ENCODE measurements around the gene GRB10.

GRCh38 chr7:50596484-50596883 is 186.2 kb downstream of the GRB10 start:
- TF ChIP-seq TAF1 (IDR thresholded peaks at IDR 0.05; ENCODE audit: low read depth, low read length) (no peak), POLR2AphosphoS5 (IDR thresholded peaks at IDR 0.05; ENCODE audit: low read depth, low read length) (no peak), POLR2A (IDR thresholded peaks at IDR 0.05; ENCODE audit: low read depth, low read length) (no peak)

Data from GM12891 (cell line).